Stimulated activated CD8-positive, alpha-beta memory T cell treated with anti-CD3 and anti-CD28 coated beads, Interleukin-15, amount 100 ng/mL, for 1 hour (primary cell): ENCODE data around the gene NEDD9.

Experiments used
- DNase-seq: peaks from one replicate; pipeline ENCODE4 v3.0.0-alpha.2; 2020; ENCODE audit warnings: low read depth

Gene NEDD9

GRCh38 chr6:11142296-11143027 lies 90.0 kb downstream of the NEDD9 start:
- DNase-seq = no peak

DNA sequence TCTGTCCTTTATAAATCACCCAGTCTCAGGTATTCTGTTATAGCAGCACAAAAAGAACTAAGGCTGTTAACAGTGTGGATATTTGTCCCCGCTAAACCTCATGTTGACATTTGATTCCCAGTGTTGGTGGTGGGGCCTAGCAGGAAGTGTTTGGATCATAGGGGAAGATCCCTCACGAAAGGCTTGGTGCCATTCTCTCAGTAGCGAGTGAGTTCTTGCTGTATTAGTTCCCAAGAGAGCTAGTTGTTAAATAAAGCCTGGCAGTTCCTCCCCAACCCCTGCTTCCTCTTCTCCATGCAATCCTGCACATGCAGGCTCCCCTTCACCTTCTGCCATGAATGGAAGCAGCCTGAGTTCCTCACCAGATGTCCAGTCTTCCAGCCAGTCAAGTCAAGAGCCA lies 91.2 kb downstream of the NEDD9 start:
- DNase-seq = no peak

DNA sequence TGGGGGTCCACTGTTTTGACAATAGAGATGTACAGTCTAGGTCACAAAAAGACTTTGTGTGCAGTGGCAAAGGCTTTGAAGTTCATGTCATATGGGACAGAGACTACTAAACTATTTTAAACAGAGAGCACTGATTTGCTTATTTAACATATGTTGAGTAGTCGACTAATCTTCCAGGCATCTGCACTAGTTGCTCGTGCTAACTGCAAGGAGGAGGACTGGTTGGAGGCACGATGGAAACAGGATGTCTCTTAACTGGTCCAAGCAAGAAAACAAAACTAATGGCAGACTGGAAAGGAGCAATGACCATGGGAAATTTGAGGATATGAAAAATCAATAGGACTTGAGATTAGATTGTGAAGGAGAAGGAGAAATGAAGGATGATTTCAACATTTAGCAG lies 92.4 kb downstream of the NEDD9 start:
- no peak for DNase-seq

DNA sequence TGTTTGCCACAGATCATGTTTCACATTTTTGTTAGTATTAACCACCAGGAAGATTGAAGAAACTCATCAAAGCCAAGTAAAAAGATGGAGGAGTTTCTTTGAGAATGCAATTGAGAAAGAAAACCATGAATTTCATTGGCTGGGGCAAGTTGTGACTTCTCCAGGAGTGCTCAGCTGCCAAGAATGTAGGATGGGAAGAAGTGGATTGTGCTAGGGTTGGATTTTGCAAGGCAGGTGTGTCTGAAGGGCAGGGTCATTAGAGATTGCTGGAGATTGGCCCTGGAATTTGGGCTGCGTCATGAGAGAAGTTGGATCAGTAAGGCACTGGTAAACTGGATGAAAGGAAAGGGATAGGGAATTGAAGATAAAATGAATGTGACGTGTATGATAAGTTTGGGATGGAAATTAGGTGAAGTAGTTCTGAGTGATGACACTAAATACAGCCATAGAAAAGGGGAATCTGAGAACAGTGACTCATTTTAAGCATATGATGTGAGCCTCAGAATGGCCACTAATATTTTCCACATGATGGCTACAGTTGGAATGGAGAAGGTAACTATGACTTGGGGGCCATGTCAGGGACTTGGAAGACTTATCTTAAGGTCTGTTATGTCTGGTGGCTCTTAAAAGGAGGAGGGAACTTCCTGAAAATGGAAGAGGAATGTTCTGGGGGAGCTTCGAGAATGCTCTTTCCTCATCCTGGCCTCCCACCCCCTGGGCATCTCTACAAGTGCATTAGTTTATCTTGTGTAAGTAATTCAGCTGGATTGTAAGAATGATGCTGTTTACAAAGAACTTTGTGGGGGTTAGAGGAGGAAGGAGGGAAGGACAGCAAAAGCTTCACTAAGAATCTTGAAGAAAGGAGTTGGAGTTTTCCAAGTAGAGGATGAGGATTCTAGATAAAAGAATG lies 93.2 kb downstream of the NEDD9 start:
- DNase-seq = no peak

DNA sequence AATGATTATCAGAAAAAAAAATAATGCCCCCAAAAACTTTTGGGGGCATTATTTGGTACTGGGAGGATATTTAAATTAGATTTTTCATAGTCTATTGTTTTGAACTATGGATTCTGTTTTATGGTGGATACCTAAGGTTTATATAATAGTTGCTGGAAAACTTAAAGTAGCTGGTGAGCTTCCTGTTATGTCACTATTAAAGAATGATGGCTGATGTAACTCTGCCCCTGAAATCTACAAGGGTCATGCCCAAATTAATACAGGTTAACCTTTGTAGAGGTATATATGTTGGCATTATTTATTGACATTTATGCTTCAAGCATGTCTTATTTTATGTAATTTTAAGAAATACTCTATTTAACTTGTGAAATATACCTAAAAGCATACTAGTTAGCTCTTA lies 95.7 kb downstream of the NEDD9 start:
- no peak for DNase-seq
